Pancreas (tissue), 10 donors: ENCODE results near the gene CYTH4. TPM values are rescaled to one million over a fixed set of nuclear protein-coding genes. Genes with fewer than 3 reads are reported as not detected.

Source experiments
- ATAC-seq, 4 donors: fragments of 200-7000 bp; cut with Tn5 transposase; one replicate each; pipeline versions ENCODE4 v1.8.0 to v1.9.1; 2020; ENCODE audit warnings: mild to moderate bottlenecking in 4 of 4, moderate library complexity in 4 of 4
- DNase-seq, 6 donors: peaks; one replicate each; pipeline ENCODE4 v3.0.0-alpha.2; 2020
- FAIRE-seq: peaks from 2 replicates; lab custom pipeline; 2012; peaks lifted over from hg19 to GRCh38; lab: Jason Lieb, UNC
- H3K27ac ChIP-seq, 4 donors: fragments of 200-600 bp; sonication (generic); 1 replicate in 3 of 4; 2 replicates in 1 of 4; pipeline versions ENCODE4 v1.5.0 to v1.8.0; 2020
- H3K27me3 ChIP-seq, 4 donors: fragments of 200-600 bp; one replicate each; pipeline ENCODE4 v1.8.0; 2021
- H3K36me3 ChIP-seq, 3 donors: fragments of 200-600 bp; sonication (generic) in 1 of 3; one replicate each; pipeline versions ENCODE4 v1.5.0 to v1.8.0; 2020 to 2021
- H3K4me1 ChIP-seq, 3 donors: fragments of 200-600 bp; one replicate each; pipeline ENCODE4 v1.8.0; 2021
- H3K4me3 ChIP-seq, 4 donors: fragments of 200-600 bp; sonication (generic) in 2 of 4; one replicate each; pipeline versions ENCODE4 v1.5.0 to v1.8.0; 2020 to 2021
- H3K9me3 ChIP-seq, 4 donors: fragments of 200-600 bp; one replicate each; pipeline ENCODE4 v1.8.0; 2021
- CTCF ChIP-seq, 4 donors: fragments of 200-600 bp; sonication (generic) in 3 of 4; IDR thresholded peaks; one replicate each; pipeline versions ENCODE4 v1.5.0 to v1.8.0; 2021; ENCODE audit warnings: antibody characterized with exemption in 4 of 4
- WGBS, 2 donors: extraction: QIAGEN DNeasy Blood & Tissue Kit; methylation state at CpG; one replicate each; pipeline ENCODE4 v1.1.7; 2013; 5-methylcytosine and 5-hydroxymethylcytosine counted together
- intact Hi-C, 3 donors: fragments of 100-400 bp; cut with DNase I; formaldehyde crosslinking; loops; one replicate each; pipeline versions ENCODE4 v1.11.1 to v1.14.2; 2022
- polyA plus RNA-seq, 2 donors: library from polyadenylated mRNA; stranded (reverse); fragments of 200-250 nt; gene quantifications; one replicate each; pipeline ENCODE4 v1.2.3, GENCODE V29; 2013
- total RNA-seq, 6 donors: library from RNA; stranded (reverse); fragmentation: NEBNext Ultra II Directional in 4 of 6; extraction: Animal tissue kit (Norgen Biotek cat#: 25700) in 4 of 6; gene quantifications; one replicate each; pipeline versions ENCODE4 v1.2.1 to v1.2.4, GENCODE V29; 2021 to 2023
- donor health status: healthy with polysubstance abuse.
- donor health status: DM: no; HTN: no; CAD: no; lungs with moderate emphysema.
- donor health status: DM: no; HTN: no; CAD: no.
- donor health status: control.
- donor health status: control.
- donor health status: Bipolar disorder and iron deficiency.
- donor health status: DM: yes; HTN: yes; CAD: no.
- donor health status: DM: no; HTN: no; CAD: no.
- donor health status: DM: no; HTN: no; CAD: no.
- donor health status: DM: yes; HTN: yes; CAD: no.

Gene CYTH4
- total and polyA plus RNA-seq, 8 donors = 0.79 to 12.0 (median 2.8) TPM

- Histone ChIP-seq H3K4me3 (no peak overlapping the region), H3K27ac (no peak overlapping the region), H3K27me3 (no peaks in the 10 kb centered on the region), H3K9me3 (no peaks in the 10 kb centered on the region), H3K4me1 (no peaks in the 10 kb centered on the region), H3K36me3 (no peaks in the 10 kb centered on the region)
- FAIRE-seq (no peak), DNase-seq (peak in 1 of 6 donors; percentile 55), ATAC-seq (no peak)
- WGBS, 2 donors = 72 to 74% methylated on average over 11 of the region's 11 CpGs
- no peak for TF ChIP-seq CTCF (IDR thresholded peaks at IDR 0.05)
- intact Hi-C loops = no loop called here
These were observed 13.6 kb downstream of the CYTH4 start for GRCh38 chr22:37295946-37296345.

GRCh38 chr22:37298748-37299495 lies 16.6 kb downstream of the CYTH4 start:
- WGBS, 2 donors = 68 to 76% methylated on average over 16 to 17 of the region's 17 CpGs
- FAIRE-seq = no peak
- intact Hi-C loops = no loop called here
- Histone ChIP-seq H3K27me3 (no peaks in the 10 kb centered on the region), H3K36me3 (no peaks in the 10 kb centered on the region), H3K27ac (no peak overlapping the region), H3K4me1 (no peaks in the 10 kb centered on the region), H3K4me3 (no peak overlapping the region), H3K9me3 (no peaks in the 10 kb centered on the region)
- peak in 1 of 4 donors; percentile 10 for ATAC-seq
- TF ChIP-seq CTCF (IDR thresholded peaks at IDR 0.05) = no peak
- DNase-seq = no peak

- H3K4me3 ChIP-seq = no peak overlapping the region
- no peaks in the 10 kb centered on the region for H3K27me3 ChIP-seq
- FAIRE-seq (no peak), DNase-seq (no peak), ATAC-seq (no peak)
- no peak overlapping the region for H3K27ac ChIP-seq
- H3K36me3 ChIP-seq = no peaks in the 10 kb centered on the region
- TF ChIP-seq CTCF (IDR thresholded peaks at IDR 0.05) = no peak
- no peaks in the 10 kb centered on the region for H3K9me3 ChIP-seq
- WGBS, 2 donors = 80% methylated on average over 4 of the region's 4 CpGs
- no peaks in the 10 kb centered on the region for H3K4me1 ChIP-seq
- intact Hi-C loops = no loop called here
These were observed 17.7 kb downstream of the CYTH4 start for GRCh38 chr22:37299969-37300509.

GRCh38 chr22:37300551-37301017 lies 18.3 kb downstream of the CYTH4 start:
- no peaks in the 10 kb centered on the region for H3K36me3 ChIP-seq
- no peaks in the 10 kb centered on the region for H3K4me1 ChIP-seq
- WGBS, 2 donors = 66 to 69% methylated on average over 18 to 19 of the region's 19 CpGs
- FAIRE-seq (no peak), ATAC-seq (peak in 2 of 4 donors; percentile 29 to 49), DNase-seq (no peak)
- no peaks in the 10 kb centered on the region for H3K27me3 ChIP-seq
- H3K27ac ChIP-seq = no peak overlapping the region
- no peak for TF ChIP-seq CTCF (IDR thresholded peaks at IDR 0.05)
- intact Hi-C loops = no loop called here
- H3K4me3 ChIP-seq = no peak overlapping the region
- no peaks in the 10 kb centered on the region for H3K9me3 ChIP-seq
